Endodermal cell (in vitro differentiated cells): ENCODE measurements around the gene SCUBE1. TPM values are rescaled to one million over a fixed set of nuclear protein-coding genes. Genes with fewer than 3 reads are reported as not detected.

Source experiments
- DNase-seq: peaks from one replicate; pipeline ENCODE4 v3.0.0-alpha.2; 2017
- H3K27ac ChIP-seq: 2 replicates; pipeline ENCODE4 v1.5.1; 2013; ENCODE audit warnings: mild to moderate bottlenecking, low read depth, low read length, moderate library complexity
- H3K27me3 ChIP-seq: 2 replicates; pipeline ENCODE4 v1.6.1; 2013; ENCODE audit warnings: mild to moderate bottlenecking, low read length, moderate library complexity; ENCODE audit not compliant: insufficient read depth, control insufficient read depth, poor library complexity, severe bottlenecking
- H3K36me3 ChIP-seq: 2 replicates; pipeline ENCODE4 v1.7.0; 2013; ENCODE audit warnings: mild to moderate bottlenecking, low read length, moderate library complexity; ENCODE audit not compliant: control insufficient read depth, insufficient read depth
- H3K4me1 ChIP-seq: one replicate; pipeline ENCODE4 v1.7.0; 2013; ENCODE audit warnings: low read length; ENCODE audit not compliant: control insufficient read depth, insufficient read depth
- H3K4me3 ChIP-seq: 2 replicates; pipeline ENCODE4 v1.5.1; 2013; ENCODE audit warnings: mild to moderate bottlenecking, low read length, moderate library complexity
- H3K9ac ChIP-seq: 2 replicates; pipeline ENCODE4 v1.6.1; 2013; ENCODE audit warnings: mild to moderate bottlenecking, low read length, moderate library complexity; ENCODE audit not compliant: poor library complexity, severe bottlenecking; ENCODE audit errors: extremely low read depth
- H3K9me3 ChIP-seq: 2 replicates; pipeline ENCODE4 v1.6.1; 2013; ENCODE audit warnings: mild to moderate bottlenecking, low read length, moderate library complexity; ENCODE audit not compliant: control insufficient read depth
- H3K27ac Mint-ChIP-seq: 2 replicates; pipeline ENCODE4 v1.8.0; 2020; ENCODE audit warnings: mixed read lengths
- H3K27me3 Mint-ChIP-seq: 2 replicates; pipeline ENCODE4 v1.8.0; 2021; ENCODE audit warnings: mild to moderate bottlenecking, mixed read lengths; ENCODE audit not compliant: insufficient read depth
- H3K36me3 Mint-ChIP-seq: 2 replicates; pipeline ENCODE4 v1.8.0; 2020; ENCODE audit warnings: low read depth, mixed read lengths
- H3K4me1 Mint-ChIP-seq: 2 replicates; pipeline ENCODE4 v1.8.0; 2020; ENCODE audit warnings: mixed read lengths
- H3K4me3 Mint-ChIP-seq: 2 replicates; pipeline ENCODE4 v1.8.0; 2020; ENCODE audit warnings: mild to moderate bottlenecking, moderate library complexity, mixed read lengths
- H3K9me3 Mint-ChIP-seq: 2 replicates; pipeline ENCODE4 v1.8.0; 2020; ENCODE audit warnings: mild to moderate bottlenecking, mixed read lengths
- CTCF ChIP-seq: fragments of 200-600 bp; sonication (generic); conservative IDR thresholded peaks from 2 replicates; pipeline ENCODE4 v1.5.0; 2021; ENCODE audit warnings: antibody characterized with exemption, mild to moderate bottlenecking
- WGBS, 2 experiments: methylation state at CpG; one replicate each; pipeline versions ENCODE4 v1.1.5 to v1.1.7; 2013; ENCODE audit warnings: missing lambda C conversion rate in 2 of 2, mixed read lengths in 1 of 2; ENCODE audit not compliant: insufficient coverage in 1 of 2, insufficient read length in 1 of 2; 5-methylcytosine and 5-hydroxymethylcytosine counted together
- total RNA-seq, 2 donors: library from RNA; stranded (reverse); fragmentation: NEBNext Ultra II Directional in 1 of 2; extraction: Animal tissue kit (Norgen Biotek cat#: 25700) in 1 of 2; gene quantifications; 2 replicates in 1 of 2; 3 replicates in 1 of 2; pipeline ENCODE4 v1.2.1, GENCODE V29; 2021

Gene SCUBE1
- total RNA-seq, 2 donors from 2014 or later: 0.13 to 0.95 TPM

DNA sequence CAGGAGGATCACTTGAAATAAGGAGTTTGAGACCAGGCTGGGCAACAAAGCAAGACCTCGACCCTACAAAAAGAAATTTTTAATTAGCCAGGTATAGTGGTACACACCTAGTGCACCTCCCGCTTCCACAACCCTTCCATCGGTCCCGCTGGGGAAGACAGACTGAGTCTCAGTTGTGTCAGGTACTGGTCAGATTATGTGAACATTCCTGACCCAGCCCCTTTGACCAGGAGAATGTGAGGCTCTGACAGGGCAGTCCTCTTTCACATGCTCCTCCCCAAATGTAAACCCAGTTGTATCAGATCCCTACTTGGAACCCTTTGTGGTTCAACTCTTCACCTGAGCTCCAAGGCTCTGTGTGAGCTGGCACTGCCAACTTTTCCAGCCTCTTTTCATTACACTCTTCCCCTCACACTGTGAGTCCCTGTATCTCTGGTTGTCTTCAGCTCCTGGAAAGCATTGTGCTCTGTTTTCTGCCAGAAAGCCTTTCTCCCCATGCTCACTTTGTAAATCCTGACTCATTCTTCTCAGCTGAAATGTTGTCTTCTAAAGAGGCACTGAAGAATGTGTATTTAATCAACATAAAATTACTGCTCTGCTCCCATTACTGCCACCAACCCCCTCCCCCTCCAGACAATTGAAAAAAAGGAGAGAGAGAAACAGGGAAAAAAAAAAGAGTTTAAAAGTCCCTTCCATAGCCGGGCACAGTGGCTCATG lies 154.2 kb downstream of the SCUBE1 start:
- Histone ChIP-seq H3K27me3 (peaks cover 4% of the 10 kb centered on the region), H3K36me3 (no peaks in the 10 kb centered on the region), H3K4me3 (no peak overlapping the region), H3K9ac (no peak overlapping the region), H3K9me3 (peaks cover 11% of the 10 kb centered on the region), H3K4me1 (peaks cover 6% of the 10 kb centered on the region), H3K27ac (no peak overlapping the region)
- Mint-ChIP-seq H3K27me3 (peaks cover 7% of the 10 kb centered on the region), H3K4me1 (peaks cover 17% of the 10 kb centered on the region), H3K27ac (peak overlapping the region; percentile 65), H3K4me3 (peak overlapping the region; percentile 16), H3K36me3 (no peaks in the 10 kb centered on the region), H3K9me3 (peaks cover 9% of the 10 kb centered on the region)
- no peak for TF ChIP-seq CTCF
- peak; percentile 63 for DNase-seq
- WGBS, 2 experiments: 90% methylated on average over 5 of the region's 5 CpGs

DNA sequence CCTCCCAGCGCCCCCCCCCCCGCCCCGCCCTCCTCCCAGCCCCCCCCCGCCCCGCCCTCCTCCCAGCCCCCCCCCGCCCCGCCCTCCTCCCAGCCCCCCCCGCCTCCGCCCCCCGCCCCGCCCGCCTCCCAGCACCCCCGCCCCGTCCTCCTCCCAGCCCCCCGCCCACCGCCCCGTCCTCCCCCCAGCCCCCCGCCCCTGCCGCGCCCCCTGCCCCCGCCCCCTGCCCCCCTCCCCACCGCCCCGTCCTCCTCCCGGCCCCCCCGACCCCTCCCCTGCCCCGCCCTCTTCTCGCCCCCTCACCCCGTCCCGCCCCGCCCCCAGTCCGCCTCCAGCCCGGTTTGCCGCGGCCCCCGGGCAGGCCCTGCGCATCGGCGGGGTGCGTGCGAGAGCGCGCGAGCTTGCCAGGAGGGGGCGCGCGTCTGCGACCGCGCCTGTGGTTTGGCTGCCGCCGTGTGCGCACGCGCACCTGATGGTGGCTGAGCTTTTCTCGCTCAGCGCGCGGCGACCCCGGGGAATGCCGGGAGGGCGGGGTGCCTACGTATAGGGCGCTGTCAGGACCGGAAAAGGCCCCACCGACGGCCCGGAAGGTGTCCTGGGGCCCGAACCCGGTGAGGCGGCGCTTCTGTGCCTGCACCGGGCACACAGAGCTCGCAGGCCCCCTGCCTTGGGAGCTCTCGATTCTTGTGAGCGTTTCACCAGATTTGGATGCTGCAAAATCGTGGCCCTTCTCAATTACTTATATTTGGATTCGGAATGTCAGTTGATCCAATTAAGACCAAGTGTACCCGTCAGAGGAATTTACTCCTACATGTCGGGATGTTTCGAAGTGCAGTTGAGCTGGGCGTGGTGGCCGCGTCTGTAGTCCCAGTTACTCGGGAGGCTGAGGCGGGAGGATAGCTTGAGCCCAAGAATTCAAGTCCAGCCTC lies 155.7 kb downstream of the SCUBE1 start:
- Histone ChIP-seq H3K27ac (no peak overlapping the region), H3K4me1 (peaks cover 6% of the 10 kb centered on the region), H3K36me3 (no peaks in the 10 kb centered on the region), H3K27me3 (peaks cover 4% of the 10 kb centered on the region), H3K9me3 (peaks cover 11% of the 10 kb centered on the region), H3K4me3 (peak overlapping the region; percentile 74), H3K9ac (peak overlapping the region; percentile 36)
- WGBS, 2 experiments: 14 to 26% methylated on average over 36 to 59 of the region's 86 CpGs
- Mint-ChIP-seq H3K27me3 (peaks cover 7% of the 10 kb centered on the region), H3K9me3 (peaks cover 9% of the 10 kb centered on the region), H3K4me1 (peaks cover 18% of the 10 kb centered on the region), H3K4me3 (peak overlapping the region; percentile 58), H3K36me3 (no peaks in the 10 kb centered on the region), H3K27ac (peak overlapping the region; percentile 92)
- peak; percentile 85 for TF ChIP-seq CTCF
- peak; percentile 98 for DNase-seq

DNA sequence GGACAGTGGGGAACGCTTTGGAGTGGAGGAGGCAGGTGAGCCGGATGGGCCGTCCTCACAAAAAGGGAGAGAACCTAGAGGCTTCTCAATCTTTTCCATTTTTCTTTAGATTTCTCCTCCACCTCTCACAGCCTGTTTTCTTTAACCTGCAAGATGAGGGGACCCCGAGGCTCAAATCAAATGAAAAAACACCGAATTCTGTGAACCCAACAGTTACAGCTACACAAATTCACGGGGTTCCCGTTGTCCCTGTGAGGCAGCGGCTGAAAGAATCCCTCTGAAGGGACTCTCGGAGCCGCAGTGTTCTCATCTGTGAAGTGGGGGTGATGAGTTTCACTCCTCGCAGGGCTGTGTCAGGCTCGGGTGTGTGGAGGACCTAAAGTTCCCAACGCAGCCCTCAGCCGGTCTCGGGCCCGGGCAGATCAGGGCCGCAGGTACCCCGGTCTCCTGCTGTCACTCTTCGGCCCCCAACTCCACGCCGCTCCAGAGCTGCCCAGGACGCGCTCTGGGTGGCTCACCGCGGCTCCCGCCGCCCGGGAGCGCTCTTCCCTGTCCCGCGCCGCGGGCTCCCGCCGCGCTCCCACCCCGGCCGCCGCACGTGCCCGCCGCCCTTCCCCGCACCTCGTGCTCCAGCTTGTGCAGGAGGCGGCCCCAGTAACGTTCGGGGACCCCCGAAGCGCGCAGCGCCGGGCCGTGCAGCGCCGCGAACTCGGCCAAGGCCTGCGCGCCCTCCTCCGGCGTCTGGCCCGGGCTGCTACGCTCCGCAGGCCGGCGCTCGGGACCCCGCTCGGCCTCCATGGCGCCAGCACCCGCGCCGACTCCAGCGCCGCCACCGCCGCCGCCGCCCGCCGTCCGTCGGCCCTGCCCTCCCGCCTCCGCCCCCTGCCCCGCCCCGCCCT lies 156.7 kb downstream of the SCUBE1 start, which contains the start of gene TTLL12:
Gene TTLL12, minus strand, starts transcription at position 863 of the 899 bp plus-strand sequence. Its CDS starts 65 bp downstream, at position 798.
- Mint-ChIP-seq H3K27ac (peak within 1 kb of the TSS; percentile 92), H3K27me3 (peaks cover 6% of the 10 kb centered on the region), H3K4me3 (peak within 1 kb of the TSS; percentile 71), H3K9me3 (peaks cover 8% of the 10 kb centered on the region), H3K36me3 (peaks cover 3% of the 10 kb centered on the region), H3K4me1 (peaks cover 18% of the 10 kb centered on the region)
- Histone ChIP-seq H3K36me3 (no peaks in the 10 kb centered on the region), H3K4me3 (peak within 1 kb of the TSS; percentile 96), H3K27ac (no peak within 1 kb of the TSS), H3K27me3 (no peaks in the 10 kb centered on the region), H3K9me3 (peaks cover 9% of the 10 kb centered on the region), H3K9ac (peak within 1 kb of the TSS; percentile 68), H3K4me1 (peaks cover 6% of the 10 kb centered on the region)
- DNase-seq: peak; percentile 85
- WGBS, 2 experiments: 0 to 1% methylated on average over 31 to 73 of the region's 87 CpGs
- TF ChIP-seq CTCF: no peak
